ENCODE data around the gene ANK2.

ANK2 gene

GRCh38 chr4:113049421-113050370, at the start of gene ANK2:
Gene ANK2 (plus strand): TSS chr4:113049653. CDS start chr4:113049729, 76 bp downstream.
- peak; percentile 16 for DNase-seq

GRCh38 chr4:113003841-113004240, 45.6 kb upstream of the ANK2 start:
- no peak for DNase-seq

GRCh38 chr4:113004655-113005054, 44.8 kb upstream of the ANK2 start:
- DNase-seq: no peak

GRCh38 chr4:113006632-113007031, 42.8 kb upstream of the ANK2 start:
- peak; percentile 22 for DNase-seq

GRCh38 chr4:113007151-113007550, 42.3 kb upstream of the ANK2 start:
- DNase-seq: no peak

- no peak for DNase-seq
Observed at GRCh38 chr4:113008135-113008534, 41.3 kb upstream of the ANK2 start.

GRCh38 chr4:113008716-113009115, 40.7 kb upstream of the ANK2 start:
- DNase-seq: no peak

- DNase-seq: no peak
Observed at GRCh38 chr4:113009461-113009860, 40.0 kb upstream of the ANK2 start.

GRCh38 chr4:113012122-113012725, 37.2 kb upstream of the ANK2 start:
- DNase-seq: no peak

- DNase-seq: no peak
Observed at GRCh38 chr4:113012786-113013185, 36.7 kb upstream of the ANK2 start.

- no peak for DNase-seq
Observed at GRCh38 chr4:113013751-113014150, 35.7 kb upstream of the ANK2 start.

- DNase-seq: no peak
Observed at GRCh38 chr4:113016377-113016776, 33.1 kb upstream of the ANK2 start.

GRCh38 chr4:113020966-113021365, 28.5 kb upstream of the ANK2 start:
- DNase-seq: no peak

GRCh38 chr4:113024388-113024787, 25.1 kb upstream of the ANK2 start:
- no peak for DNase-seq

GRCh38 chr4:113025416-113025815, 24.0 kb upstream of the ANK2 start:
- no peak for DNase-seq

- DNase-seq: no peak
Observed at GRCh38 chr4:113026556-113026955, 22.9 kb upstream of the ANK2 start.

- DNase-seq: no peak
Observed at GRCh38 chr4:113028074-113028473, 21.4 kb upstream of the ANK2 start.

- DNase-seq: no peak
Observed at GRCh38 chr4:113031212-113031611, 18.2 kb upstream of the ANK2 start.

- DNase-seq: no peak
Observed at GRCh38 chr4:113040793-113041192, 8.7 kb upstream of the ANK2 start.

- peak; percentile 14 for DNase-seq
Observed at GRCh38 chr4:113042502-113042901, 7.0 kb upstream of the ANK2 start.

- DNase-seq: no peak
Observed at GRCh38 chr4:113043591-113043990, 5.9 kb upstream of the ANK2 start.

GRCh38 chr4:113050371-113050755, 910 bp downstream of the ANK2 start:
- no peak for DNase-seq

- no peak for DNase-seq
Observed at GRCh38 chr4:113050837-113051236, 1.4 kb downstream of the ANK2 start.

- DNase-seq: no peak
Observed at GRCh38 chr4:113051361-113051760, 1.9 kb downstream of the ANK2 start.

Data from OCI-M1 (cell line).